ENCODE data around the gene CHST14. TPM values are rescaled to one million over a fixed set of nuclear protein-coding genes. Genes with fewer than 3 reads are reported as not detected.

CHST14 gene
- total RNA-seq, 3 donors from 2014 or later = 8.8 to 10.8 (median 9.3) TPM

DNA sequence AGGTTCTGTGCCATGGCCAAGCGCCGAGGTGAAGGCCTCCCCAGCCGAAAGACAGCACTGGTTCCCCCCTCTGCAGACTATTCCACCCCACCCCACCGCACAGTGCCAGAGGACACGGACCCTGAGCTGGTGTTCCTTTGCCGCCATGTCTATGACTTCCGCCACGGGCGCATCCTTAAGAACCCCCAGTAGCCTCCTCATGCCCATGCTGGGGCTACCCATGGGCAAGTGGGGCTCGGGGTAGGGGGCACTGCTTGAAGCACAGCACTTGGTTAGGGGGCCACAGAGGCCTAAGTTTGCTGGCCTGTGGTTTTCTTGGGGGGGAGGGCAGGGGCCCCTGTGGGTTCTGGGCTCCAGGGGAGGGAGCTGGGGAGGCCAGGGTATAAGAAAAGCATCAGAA, 4.8 kb upstream of the CHST14 start:
- Histone ChIP-seq H3K27me3 (no peaks in the 10 kb centered on the region), H3K27ac (no peak overlapping the region), H3K4me1 (no peaks in the 10 kb centered on the region), H3K4me3 (no peak overlapping the region), H3K9me3 (no peaks in the 10 kb centered on the region), H3K36me3 (no peaks in the 10 kb centered on the region)
- DNase-seq (ENCODE audit: low spot score in 2 of 2) = no peak
- intact Hi-C loops (cut with DNase I; ENCODE audit: low total_unique reads) = no loop called here
- TF ChIP-seq, protein P1, sequence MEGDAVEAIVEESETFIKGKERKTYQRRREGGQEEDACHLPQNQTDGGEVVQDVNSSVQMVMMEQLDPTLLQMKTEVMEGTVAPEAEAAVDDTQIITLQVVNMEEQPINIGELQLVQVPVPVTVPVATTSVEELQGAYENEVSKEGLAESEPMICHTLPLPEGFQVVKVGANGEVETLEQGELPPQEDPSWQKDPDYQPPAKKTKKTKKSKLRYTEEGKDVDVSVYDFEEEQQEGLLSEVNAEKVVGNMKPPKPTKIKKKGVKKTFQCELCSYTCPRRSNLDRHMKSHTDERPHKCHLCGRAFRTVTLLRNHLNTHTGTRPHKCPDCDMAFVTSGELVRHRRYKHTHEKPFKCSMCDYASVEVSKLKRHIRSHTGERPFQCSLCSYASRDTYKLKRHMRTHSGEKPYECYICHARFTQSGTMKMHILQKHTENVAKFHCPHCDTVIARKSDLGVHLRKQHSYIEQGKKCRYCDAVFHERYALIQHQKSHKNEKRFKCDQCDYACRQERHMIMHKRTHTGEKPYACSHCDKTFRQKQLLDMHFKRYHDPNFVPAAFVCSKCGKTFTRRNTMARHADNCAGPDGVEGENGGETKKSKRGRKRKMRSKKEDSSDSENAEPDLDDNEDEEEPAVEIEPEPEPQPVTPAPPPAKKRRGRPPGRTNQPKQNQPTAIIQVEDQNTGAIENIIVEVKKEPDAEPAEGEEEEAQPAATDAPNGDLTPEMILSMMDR (IDR thresholded peaks at IDR 0.05) = no peak
- TF ChIP-seq POLR2AphosphoS5 (IDR thresholded peaks at IDR 0.05) = no peak

DNA sequence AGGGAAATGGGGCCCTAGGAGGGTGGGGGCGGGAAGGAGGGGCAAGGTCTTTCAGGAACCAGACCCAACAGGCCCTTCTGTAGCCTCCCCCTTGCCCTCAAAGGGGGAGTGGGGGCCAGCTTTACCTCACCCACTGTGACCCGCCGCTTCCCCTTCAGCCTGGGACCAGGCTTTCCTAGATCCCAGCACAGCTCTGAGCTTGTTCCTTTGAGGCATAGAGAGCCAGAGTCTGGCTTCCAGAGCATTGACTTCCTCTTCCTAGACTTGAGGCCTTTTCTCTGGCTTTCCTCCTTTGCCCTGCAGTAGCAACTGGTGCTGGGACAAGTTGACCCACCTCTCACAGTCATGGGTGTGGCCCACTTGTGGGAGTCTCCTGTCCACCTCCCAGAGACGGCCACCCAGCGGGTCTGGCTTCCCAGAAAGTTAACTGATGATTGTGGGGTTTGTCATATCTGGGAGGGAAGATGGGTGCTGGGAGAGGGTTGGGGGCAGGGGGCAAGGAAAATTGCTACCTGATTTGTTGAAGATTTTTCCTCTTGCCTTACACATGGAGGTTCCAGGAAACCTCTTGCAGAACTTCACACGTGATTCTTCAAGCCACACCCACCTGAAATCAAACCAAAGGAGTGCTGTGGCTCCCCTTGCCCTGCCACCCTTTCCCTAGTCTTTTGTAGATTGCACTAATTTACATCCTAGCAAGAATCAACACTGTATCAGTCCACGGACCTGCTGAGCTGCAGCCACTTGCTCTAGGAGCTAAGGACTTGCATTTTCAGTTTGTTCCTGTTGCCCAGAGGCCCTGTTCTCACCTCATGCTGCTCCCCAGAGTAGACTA, 4.1 kb upstream of the CHST14 start:
- no peak for DNase-seq (ENCODE audit: low spot score in 2 of 2)
- intact Hi-C loops (cut with DNase I; ENCODE audit: low total_unique reads) = no loop called here
- H3K9me3 ChIP-seq = no peaks in the 10 kb centered on the region

DNA sequence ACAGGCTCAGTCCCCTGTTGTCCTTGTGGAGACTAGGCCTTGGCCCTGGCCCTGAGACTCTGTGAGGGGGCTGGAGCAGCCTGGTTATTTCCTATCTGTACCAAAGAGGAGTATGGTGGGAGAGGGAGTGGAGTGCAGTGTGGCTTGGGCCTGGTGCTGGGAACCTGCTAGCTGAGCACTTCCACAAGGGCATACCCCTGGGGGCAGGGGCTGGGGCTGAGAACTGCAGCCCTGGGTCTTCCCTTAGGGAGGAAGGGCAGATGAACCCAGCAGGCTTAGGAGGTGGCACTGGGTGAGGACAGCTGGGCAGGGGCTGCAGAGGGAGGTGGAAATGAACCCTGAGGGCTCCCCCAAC, 3.5 kb upstream of the CHST14 start:
- H3K27ac ChIP-seq = no peak overlapping the region
- no peak overlapping the region for H3K4me3 ChIP-seq
- TF ChIP-seq, protein P1 (IDR thresholded peaks at IDR 0.05) = no peak
- no peak for TF ChIP-seq POLR2A (IDR thresholded peaks at IDR 0.05)
- TF ChIP-seq POLR2AphosphoS5 (IDR thresholded peaks at IDR 0.05) = no peak
- no peaks in the 10 kb centered on the region for H3K4me1 ChIP-seq
- intact Hi-C loops (cut with DNase I; ENCODE audit: low total_unique reads) = no loop called here
- H3K36me3 ChIP-seq = no peaks in the 10 kb centered on the region
- H3K9me3 ChIP-seq = no peaks in the 10 kb centered on the region
- no peak for DNase-seq (ENCODE audit: low spot score in 2 of 2)
- H3K27me3 ChIP-seq = no peaks in the 10 kb centered on the region

More for the DNA sequence above, 4.1 kb upstream of the CHST14 start:
- no peak overlapping the region for H3K27ac ChIP-seq
- H3K4me3 ChIP-seq = no peak overlapping the region
- H3K36me3 ChIP-seq = no peaks in the 10 kb centered on the region
- TF ChIP-seq, protein P1 (IDR thresholded peaks at IDR 0.05) = no peak
- TF ChIP-seq POLR2AphosphoS5 (IDR thresholded peaks at IDR 0.05) (no peak), POLR2A (IDR thresholded peaks at IDR 0.05) (no peak)
- H3K4me1 ChIP-seq = no peaks in the 10 kb centered on the region
- H3K27me3 ChIP-seq = no peaks in the 10 kb centered on the region

DNA sequence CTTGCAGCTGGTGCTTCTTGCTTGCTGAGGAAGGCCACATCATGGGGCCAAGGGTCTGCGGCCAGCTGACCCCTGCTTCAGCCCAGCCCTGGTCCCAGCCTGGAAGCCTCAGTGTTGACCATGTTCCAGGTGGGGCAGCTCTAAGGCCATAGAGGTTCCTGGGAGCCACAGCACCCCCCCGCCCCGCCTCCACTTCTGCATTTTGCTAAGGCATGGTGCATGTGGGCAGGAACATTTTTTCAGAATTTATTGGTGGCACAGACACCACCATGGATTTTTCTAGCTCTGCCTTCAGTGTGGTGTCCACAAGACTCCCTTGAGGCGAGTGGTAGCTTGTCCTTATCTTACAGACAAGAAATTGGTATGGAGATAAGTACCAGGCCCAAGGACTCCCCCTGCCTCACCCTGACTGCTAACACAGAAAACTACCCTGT, 1.9 kb upstream of the CHST14 start:
- TF ChIP-seq POLR2AphosphoS5 (IDR thresholded peaks at IDR 0.05) (no peak), POLR2A (IDR thresholded peaks at IDR 0.05) (no peak)
- TF ChIP-seq, protein P1 (IDR thresholded peaks at IDR 0.05) = no peak
- H3K36me3 ChIP-seq = no peaks in the 10 kb centered on the region
- intact Hi-C loops (cut with DNase I; ENCODE audit: low total_unique reads) = no loop called here

DNA sequence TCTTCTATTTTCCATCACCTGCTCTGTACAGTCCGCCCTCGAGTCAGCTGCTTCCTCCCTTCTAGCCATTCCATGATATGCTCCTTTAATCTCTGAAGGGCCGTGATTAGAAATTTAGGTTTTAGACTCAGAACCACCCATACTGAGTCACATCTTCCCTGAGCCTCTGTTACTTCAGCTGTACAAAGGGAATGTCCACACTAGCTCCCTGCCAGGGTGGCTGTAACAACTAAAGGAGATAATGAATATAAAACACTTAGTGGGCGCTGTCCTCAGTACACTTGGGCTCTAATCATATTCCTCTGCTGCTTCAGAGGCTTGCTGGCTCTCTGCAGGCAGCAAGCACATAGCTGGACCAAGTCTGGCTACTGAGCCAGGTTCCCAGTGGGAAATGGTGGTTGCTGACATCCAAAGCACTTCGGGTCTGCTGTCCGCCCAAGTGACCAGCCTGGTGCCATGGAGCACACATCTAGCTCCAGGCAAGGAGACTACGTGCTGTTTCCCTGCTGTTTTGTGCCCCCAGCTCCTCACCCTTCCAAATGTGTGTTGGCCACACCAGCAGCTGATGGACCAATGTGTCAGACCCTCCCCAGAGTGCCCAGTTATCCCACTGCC, 901 bp upstream of the CHST14 start:
- Histone ChIP-seq H3K4me1 (no peaks in the 10 kb centered on the region), H3K9me3 (no peaks in the 10 kb centered on the region), H3K27ac (peak overlapping the region; percentile 86 to 94), H3K36me3 (no peaks in the 10 kb centered on the region), H3K27me3 (no peaks in the 10 kb centered on the region), H3K4me3 (peak overlapping the region; percentile 87 to 93 (median 90))
- DNase-seq (ENCODE audit: low spot score in 2 of 2) = no peak
- TF ChIP-seq POLR2AphosphoS5 (IDR thresholded peaks at IDR 0.05) (no peak), POLR2A (IDR thresholded peaks at IDR 0.05) (no peak)
- TF ChIP-seq, protein P1 (IDR thresholded peaks at IDR 0.05) = no peak
- intact Hi-C loops (cut with DNase I; ENCODE audit: low total_unique reads) = no loop called here

More for the DNA sequence above, 1.9 kb upstream of the CHST14 start:
- Histone ChIP-seq H3K27ac (no peak overlapping the region), H3K9me3 (no peaks in the 10 kb centered on the region), H3K4me3 (no peak overlapping the region), H3K4me1 (no peaks in the 10 kb centered on the region), H3K27me3 (no peaks in the 10 kb centered on the region)
- DNase-seq (ENCODE audit: low spot score in 2 of 2) = no peak

All from breast epithelium (tissue), 4 donors.